ENCODE measurements around the gene ITGB2. TPM values are rescaled to one million over a fixed set of nuclear protein-coding genes. Genes with fewer than 3 reads are reported as not detected.
"Not testable (repeated sequence)": the region's sequence is repeated elsewhere in the genome, so short reads cannot be mapped to it uniquely, and the experiment has no call there.

ITGB2 gene
- total RNA-seq, 6 donors from 2014 or later = 73.1 to 435 (median 149) TPM

DNA sequence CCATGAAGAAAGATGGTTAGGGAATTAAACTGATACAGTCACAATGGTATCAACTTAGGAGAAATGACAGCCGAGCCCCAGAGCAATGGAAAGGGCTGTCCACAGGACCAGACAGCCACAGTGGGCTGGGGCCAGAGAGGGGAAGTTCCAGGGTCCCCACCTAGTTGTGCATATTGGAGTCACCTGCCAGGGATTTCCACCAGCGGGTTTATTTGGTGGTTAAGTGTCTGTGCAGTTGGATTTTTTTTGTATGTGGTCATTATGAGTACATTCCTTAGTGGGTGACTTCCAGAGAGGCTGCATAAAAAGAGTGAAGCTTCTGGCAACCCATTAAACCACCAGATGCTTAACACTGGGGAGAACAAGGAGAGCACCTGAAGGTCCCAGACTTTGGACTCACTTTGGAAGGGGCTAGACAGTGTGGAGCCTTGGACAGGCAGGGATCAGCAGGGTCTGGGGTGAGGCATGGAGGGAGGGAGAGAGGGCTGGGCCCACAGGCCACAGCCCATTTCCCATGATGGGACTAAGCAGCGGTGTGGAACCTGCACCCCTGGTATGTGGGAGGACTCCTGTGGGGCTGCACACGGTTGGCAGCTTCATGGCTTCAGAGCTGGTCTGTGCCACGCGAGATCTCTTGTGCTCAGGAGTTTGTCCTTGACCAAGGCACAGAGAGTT is 39.4 kb downstream of the ITGB2 start:
- TF ChIP-seq POLR2A (IDR thresholded peaks at IDR 0.05) (no peak), EP300 (IDR thresholded peaks at IDR 0.05) (no peak), POLR2AphosphoS5 (IDR thresholded peaks at IDR 0.05) (no peak), CTCF (IDR thresholded peaks at IDR 0.05) (no peak)
- H3K4me1 ChIP-seq = peaks cover 33 to 58% (median 47%) of the 10 kb centered on the region in 4 donors
- ATAC-seq (ENCODE audit: low FRiP score in 2 of 2) = peak; percentile 31 to 38

GRCh38 chr21:44880405-44881197 is 40.1 kb downstream of the ITGB2 start:
- no peak for DNase-seq
- H3K27ac ChIP-seq = peak overlapping the region; percentile 62 to 86 (median 80)

More for the DNA sequence above, 39.4 kb downstream of the ITGB2 start:
- DNase-seq = no peak
- H3K27me3 ChIP-seq = no peaks in the 10 kb centered on the region
- H3K36me3 ChIP-seq = peaks cover 0 to 7% (median 0%) of the 10 kb centered on the region in 4 donors
- peak overlapping the region; percentile 62 to 83 (median 75) for H3K27ac ChIP-seq
- 42 to 57% methylated on average over 6 of the region's 6 CpGs for WGBS, 2 donors
- no peak overlapping the region for H3K4me3 ChIP-seq
- no peaks in the 10 kb centered on the region for H3K9me3 ChIP-seq

DNA sequence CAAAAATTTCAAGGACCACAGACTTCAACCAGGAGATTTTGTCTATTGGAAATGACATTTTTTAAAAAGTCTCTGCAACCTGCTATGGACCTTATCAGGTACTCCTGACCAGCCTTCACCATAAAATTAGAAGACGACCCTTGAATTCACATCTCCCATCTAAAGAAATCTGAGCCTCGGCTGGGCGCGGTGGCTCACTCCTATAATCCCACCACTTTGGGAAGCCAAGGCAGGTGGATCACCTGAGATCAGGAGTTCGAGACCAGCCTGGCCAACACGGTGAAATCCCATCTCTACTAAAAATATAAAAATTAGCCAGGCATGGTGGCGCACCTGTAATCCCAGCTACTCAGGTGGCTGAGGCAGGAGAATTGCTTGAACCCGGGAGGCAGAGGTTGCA is 41.5 kb downstream of the ITGB2 start:
- peak overlapping the region; percentile 19 to 83 (median 70) for H3K27ac ChIP-seq
- not testable (repeated sequence) for H3K9me3 ChIP-seq; H3K27me3 ChIP-seq; H3K4me3 ChIP-seq; H3K36me3 ChIP-seq; DNase-seq; ATAC-seq (ENCODE audit: low FRiP score in 2 of 2)
- H3K4me1 ChIP-seq = peaks cover 40 to 79% (median 56%) of the 10 kb centered on the region in 4 donors
- WGBS, 2 donors = 90 to 98% methylated on average over 8 of the region's 8 CpGs

More at GRCh38 chr21:44880405-44881197, 40.1 kb downstream of the ITGB2 start:
- no peak overlapping the region for H3K4me3 ChIP-seq
- ATAC-seq (ENCODE audit: low FRiP score in 2 of 2) = peak; percentile 20 to 60
- H3K27me3 ChIP-seq = no peaks in the 10 kb centered on the region
- peak in 1 of 6 experiments; percentile 14 for TF ChIP-seq CTCF (IDR thresholded peaks at IDR 0.05)
- TF ChIP-seq POLR2AphosphoS5 (IDR thresholded peaks at IDR 0.05) = peak in 1 of 2 donors; percentile 61
- peak in 2 of 4 donors; percentile 37 to 52 for TF ChIP-seq EP300 (IDR thresholded peaks at IDR 0.05)
- peak in 1 of 4 donors; percentile 20 for TF ChIP-seq POLR2A (IDR thresholded peaks at IDR 0.05)
- H3K4me1 ChIP-seq = peaks cover 38 to 65% (median 52%) of the 10 kb centered on the region in 4 donors
- WGBS, 2 donors = 35 to 41% methylated on average over 8 of the region's 8 CpGs
- no peaks in the 10 kb centered on the region for H3K9me3 ChIP-seq
- H3K36me3 ChIP-seq = no peaks in the 10 kb centered on the region

- H3K4me1 ChIP-seq = peaks cover 40 to 78% (median 56%) of the 10 kb centered on the region in 4 donors
- ATAC-seq (ENCODE audit: low FRiP score in 2 of 2) = no peak
- peak overlapping the region; percentile 19 to 83 (median 72) for H3K27ac ChIP-seq
- 46 to 53% methylated on average over 13 of the region's 13 CpGs for WGBS, 2 donors
- no peaks in the 10 kb centered on the region for H3K36me3 ChIP-seq
- H3K27me3 ChIP-seq = no peaks in the 10 kb centered on the region
- DNase-seq = peak in 1 of 2 donors; percentile 55
- no peak overlapping the region for H3K4me3 ChIP-seq
- no peaks in the 10 kb centered on the region for H3K9me3 ChIP-seq
- TF ChIP-seq POLR2AphosphoS5 (IDR thresholded peaks at IDR 0.05) (no peak), CTCF (IDR thresholded peaks at IDR 0.05) (peak in 2 of 6 experiments; percentile 8 to 12), EP300 (IDR thresholded peaks at IDR 0.05) (no peak)
Measured at GRCh38 chr21:44878053-44878982, 42.4 kb downstream of the ITGB2 start.
